Measurements from ENCODE around the gene FTO. TPM values are rescaled to one million over a fixed set of nuclear protein-coding genes. Genes with fewer than 3 reads are reported as not detected.

FTO gene
- total RNA-seq, 1 donor from 2014 or later = 75.6 TPM

DNA sequence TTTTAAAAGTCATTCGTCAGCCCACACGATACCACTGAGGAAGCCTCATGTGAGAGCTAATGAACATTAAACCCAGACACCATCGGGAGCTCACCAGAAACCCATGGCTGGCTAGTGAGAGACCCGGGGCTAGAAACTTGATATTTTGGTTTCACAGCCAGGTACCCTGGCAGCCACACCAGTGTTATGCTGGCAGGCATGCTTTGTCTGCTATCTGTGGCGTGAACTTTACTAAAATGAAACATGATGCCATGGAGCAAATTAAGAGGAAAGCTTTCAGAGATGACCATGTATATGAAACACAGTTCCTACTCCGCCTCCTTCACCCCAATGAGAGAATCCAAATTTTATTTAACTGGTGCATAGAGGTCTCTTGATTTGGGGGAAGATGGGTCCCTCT, 291.4 kb downstream of the FTO start:
- H3K27me3 ChIP-seq = no peaks in the 10 kb centered on the region
- no peaks in the 10 kb centered on the region for H3K36me3 ChIP-seq
- H3K9me3 ChIP-seq = no peaks in the 10 kb centered on the region
- ATAC-seq = no peak
- no peak overlapping the region for H3K4me3 ChIP-seq
- peaks cover 15% of the 10 kb centered on the region for H3K4me1 ChIP-seq
- TF ChIP-seq, protein P1, sequence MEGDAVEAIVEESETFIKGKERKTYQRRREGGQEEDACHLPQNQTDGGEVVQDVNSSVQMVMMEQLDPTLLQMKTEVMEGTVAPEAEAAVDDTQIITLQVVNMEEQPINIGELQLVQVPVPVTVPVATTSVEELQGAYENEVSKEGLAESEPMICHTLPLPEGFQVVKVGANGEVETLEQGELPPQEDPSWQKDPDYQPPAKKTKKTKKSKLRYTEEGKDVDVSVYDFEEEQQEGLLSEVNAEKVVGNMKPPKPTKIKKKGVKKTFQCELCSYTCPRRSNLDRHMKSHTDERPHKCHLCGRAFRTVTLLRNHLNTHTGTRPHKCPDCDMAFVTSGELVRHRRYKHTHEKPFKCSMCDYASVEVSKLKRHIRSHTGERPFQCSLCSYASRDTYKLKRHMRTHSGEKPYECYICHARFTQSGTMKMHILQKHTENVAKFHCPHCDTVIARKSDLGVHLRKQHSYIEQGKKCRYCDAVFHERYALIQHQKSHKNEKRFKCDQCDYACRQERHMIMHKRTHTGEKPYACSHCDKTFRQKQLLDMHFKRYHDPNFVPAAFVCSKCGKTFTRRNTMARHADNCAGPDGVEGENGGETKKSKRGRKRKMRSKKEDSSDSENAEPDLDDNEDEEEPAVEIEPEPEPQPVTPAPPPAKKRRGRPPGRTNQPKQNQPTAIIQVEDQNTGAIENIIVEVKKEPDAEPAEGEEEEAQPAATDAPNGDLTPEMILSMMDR (IDR thresholded peaks at IDR 0.05) = no peak
- DNase-seq = no peak
- intact Hi-C loops (cut with DNase I) = no loop called here
- no peak overlapping the region for H3K27ac ChIP-seq

GRCh38 chr16:53996961-53997360, 293.0 kb downstream of the FTO start:
- no peak for ATAC-seq
- intact Hi-C loops (cut with DNase I) = no loop called here
- no peaks in the 10 kb centered on the region for H3K27me3 ChIP-seq
- peaks cover 2% of the 10 kb centered on the region for H3K4me1 ChIP-seq
- no peaks in the 10 kb centered on the region for H3K36me3 ChIP-seq
- no peak for DNase-seq
- H3K9me3 ChIP-seq = no peaks in the 10 kb centered on the region
- H3K27ac ChIP-seq = no peak overlapping the region
- TF ChIP-seq, protein P1 (IDR thresholded peaks at IDR 0.05) = no peak
- H3K4me3 ChIP-seq = no peak overlapping the region

DNA sequence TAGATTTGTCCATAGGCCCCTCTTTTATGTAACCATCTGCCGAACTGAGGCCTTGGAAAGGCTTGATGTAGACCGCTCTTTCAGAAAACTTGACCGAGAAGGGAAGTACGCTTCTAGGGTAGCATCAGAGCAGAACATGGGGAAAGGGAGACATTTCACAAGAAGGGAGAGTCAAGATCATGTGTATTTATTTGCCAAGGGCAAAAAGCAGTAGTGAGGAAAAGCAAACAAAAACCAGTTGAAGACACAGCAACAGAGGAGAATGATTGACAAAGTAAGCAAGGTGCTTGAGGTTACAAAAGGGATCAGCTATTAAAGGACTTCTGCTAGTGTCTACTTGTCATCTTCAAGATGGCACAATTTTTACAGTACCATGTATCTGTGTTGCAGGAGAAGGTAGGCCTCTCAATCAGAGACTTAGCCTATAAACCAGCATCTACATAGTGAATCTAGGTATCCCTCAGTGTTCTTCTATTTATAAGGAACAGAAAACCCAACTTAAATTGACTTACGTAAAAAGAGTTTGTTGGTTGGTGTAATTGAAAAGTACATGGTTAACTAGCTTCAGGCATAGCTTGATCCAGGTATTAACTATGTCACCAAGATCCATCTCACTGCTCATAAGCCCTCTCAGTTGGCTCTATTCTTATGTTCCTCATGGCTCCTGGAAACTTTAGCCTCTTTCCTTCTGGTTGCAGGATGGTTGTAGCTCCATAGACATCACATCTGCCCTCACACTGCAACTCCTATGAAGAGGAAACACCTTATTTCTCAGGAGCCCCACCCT, 294.3 kb downstream of the FTO start:
- Histone ChIP-seq H3K4me3 (no peak overlapping the region), H3K4me1 (no peaks in the 10 kb centered on the region), H3K9me3 (no peaks in the 10 kb centered on the region), H3K36me3 (no peaks in the 10 kb centered on the region), H3K27me3 (no peaks in the 10 kb centered on the region), H3K27ac (no peak overlapping the region)
- TF ChIP-seq, protein P1 (IDR thresholded peaks at IDR 0.05) = no peak
- intact Hi-C loops (cut with DNase I) = no loop called here
- ATAC-seq (peak; percentile 9), DNase-seq (no peak)

GRCh38 chr16:53998966-53999522, 295.1 kb downstream of the FTO start:
- DNase-seq (no peak), ATAC-seq (no peak)
- H3K27ac ChIP-seq = no peak overlapping the region
- H3K9me3 ChIP-seq = no peaks in the 10 kb centered on the region
- H3K27me3 ChIP-seq = no peaks in the 10 kb centered on the region
- intact Hi-C loops (cut with DNase I) = no loop called here
- H3K36me3 ChIP-seq = no peaks in the 10 kb centered on the region
- TF ChIP-seq, protein P1 (IDR thresholded peaks at IDR 0.05) = no peak
- no peak overlapping the region for H3K4me3 ChIP-seq
- H3K4me1 ChIP-seq = no peaks in the 10 kb centered on the region

GRCh38 chr16:53999841-54000240, 295.9 kb downstream of the FTO start:
- TF ChIP-seq, protein P1 (IDR thresholded peaks at IDR 0.05) = no peak
- H3K27ac ChIP-seq = no peak overlapping the region
- intact Hi-C loops (cut with DNase I) = no loop called here
- H3K27me3 ChIP-seq = no peaks in the 10 kb centered on the region
- H3K4me3 ChIP-seq = no peak overlapping the region
- H3K36me3 ChIP-seq = no peaks in the 10 kb centered on the region
- no peaks in the 10 kb centered on the region for H3K4me1 ChIP-seq
- ATAC-seq (no peak), DNase-seq (no peak)
- no peaks in the 10 kb centered on the region for H3K9me3 ChIP-seq

All from upper lobe of right lung (tissue), 1 donor.